ENCODE data around the gene BNIP3.
"Not testable (repeated sequence)": the region's sequence is repeated elsewhere in the genome, so short reads cannot be mapped to it uniquely, and the experiment has no call there.

The BNIP3 gene

GRCh38 chr10:132001238-132001972, 19.7 kb upstream of the BNIP3 start:
- DNase-seq = no peak

GRCh38 chr10:131998845-131999681, 17.3 kb upstream of the BNIP3 start:
- no peak for DNase-seq

GRCh38 chr10:131998050-131998844, 16.5 kb upstream of the BNIP3 start:
- DNase-seq = no peak

GRCh38 chr10:131997366-131998049, 15.8 kb upstream of the BNIP3 start:
- no peak for DNase-seq

DNA sequence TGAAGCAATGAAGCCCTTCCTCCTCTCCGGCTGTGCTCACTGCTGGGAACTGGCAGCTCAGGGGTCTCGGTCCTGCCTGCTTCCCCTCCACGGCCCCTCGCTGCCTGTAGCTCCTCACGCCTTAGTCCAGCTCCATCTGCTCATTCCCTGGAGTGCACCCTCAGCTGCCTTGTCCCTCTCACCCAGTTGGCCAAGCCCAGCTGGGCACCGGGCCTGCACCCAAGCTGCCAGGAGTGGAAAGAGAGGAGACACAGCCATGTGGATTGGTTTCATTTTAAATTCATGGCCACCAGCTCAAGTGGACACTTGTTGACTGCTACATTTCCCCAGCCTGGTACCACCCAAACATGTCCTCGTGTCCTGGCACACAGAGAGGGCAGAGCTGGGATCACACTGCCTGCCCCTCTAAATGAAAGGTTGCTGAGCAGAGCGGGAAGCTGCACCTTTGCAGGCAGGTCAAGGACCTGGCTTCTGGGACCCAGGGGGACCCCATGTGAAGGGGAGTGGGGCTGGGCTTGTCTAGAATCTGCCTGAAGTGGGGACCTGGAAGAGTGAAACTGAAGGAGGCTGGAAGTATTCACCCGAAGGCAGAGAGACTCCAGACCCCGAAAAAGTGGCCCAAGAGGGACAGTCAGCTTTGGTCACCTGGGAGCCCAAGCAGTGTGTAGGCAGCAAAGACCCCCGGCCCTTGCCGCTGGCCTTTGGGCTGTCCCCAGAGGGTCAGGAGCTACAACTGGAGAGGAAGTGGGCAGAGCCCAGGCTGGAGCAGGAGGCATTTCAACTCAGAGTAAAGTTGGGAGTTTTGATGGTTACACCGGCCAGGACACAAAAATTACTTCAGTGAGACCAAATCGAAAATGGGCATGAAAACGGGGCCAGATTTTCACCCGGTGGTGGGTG, 15.0 kb upstream of the BNIP3 start:
- no peak for DNase-seq

GRCh38 chr10:131994435-131994834, 12.7 kb upstream of the BNIP3 start:
- DNase-seq = no peak

DNA sequence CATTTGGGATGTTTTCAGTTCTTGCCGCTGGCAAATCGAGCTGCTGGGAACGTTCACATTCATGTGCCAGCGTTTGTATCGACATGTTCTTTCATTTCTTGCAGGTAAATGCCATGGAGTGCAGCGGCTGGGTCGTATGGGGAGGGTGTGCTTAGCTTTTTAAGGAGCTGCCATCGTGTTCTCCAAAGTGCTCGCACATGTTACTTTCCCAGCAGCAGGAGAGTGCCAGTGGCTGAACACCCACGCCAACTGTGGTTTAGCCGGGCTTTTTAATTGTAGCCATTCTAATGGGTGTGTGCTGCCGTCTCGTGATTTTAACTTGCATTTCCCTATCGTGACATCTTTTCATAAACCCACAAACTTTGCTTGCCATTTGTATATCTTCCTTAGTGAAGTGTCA, 11.6 kb upstream of the BNIP3 start:
- no peak for DNase-seq

GRCh38 chr10:131991726-131992125, 10.0 kb upstream of the BNIP3 start:
- DNase-seq = no peak

DNA sequence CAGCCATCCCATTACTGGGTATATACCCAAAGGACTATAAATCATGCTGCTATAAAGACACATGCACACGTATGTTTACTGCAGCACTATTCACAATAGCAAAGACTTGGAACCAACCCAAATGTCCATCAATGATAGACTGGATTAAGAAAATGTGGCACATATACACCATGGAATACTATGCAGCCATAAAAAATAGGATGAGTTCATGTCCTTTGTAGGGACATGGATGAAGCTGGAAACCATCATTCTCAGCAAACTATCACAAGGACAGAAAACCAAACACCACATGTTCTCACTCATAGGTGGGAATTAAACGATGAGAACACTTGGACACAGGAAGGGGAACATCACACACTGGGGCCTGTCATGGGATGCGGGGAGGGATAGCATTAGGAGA, 6.1 kb upstream of the BNIP3 start:
- DNase-seq = not testable (repeated sequence)

DNA sequence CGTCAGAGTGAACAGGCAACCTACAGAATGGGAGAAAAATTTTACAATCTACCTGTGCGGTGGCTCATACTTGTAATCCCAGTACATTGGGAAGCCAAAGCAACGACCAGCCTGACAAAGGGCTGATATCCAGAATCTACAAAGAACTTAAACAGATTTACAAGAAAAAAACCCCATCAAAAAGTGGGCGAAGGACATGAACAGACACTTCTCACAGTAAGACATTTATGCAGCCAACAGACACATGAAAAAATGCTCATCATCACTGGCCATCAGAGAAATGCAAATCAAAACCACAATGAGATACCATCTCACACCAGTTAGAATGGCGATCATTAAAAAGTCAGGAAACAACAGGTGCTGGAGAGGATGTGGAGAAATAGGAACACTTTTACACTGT, 5.6 kb upstream of the BNIP3 start:
- not testable (repeated sequence) for DNase-seq

DNA sequence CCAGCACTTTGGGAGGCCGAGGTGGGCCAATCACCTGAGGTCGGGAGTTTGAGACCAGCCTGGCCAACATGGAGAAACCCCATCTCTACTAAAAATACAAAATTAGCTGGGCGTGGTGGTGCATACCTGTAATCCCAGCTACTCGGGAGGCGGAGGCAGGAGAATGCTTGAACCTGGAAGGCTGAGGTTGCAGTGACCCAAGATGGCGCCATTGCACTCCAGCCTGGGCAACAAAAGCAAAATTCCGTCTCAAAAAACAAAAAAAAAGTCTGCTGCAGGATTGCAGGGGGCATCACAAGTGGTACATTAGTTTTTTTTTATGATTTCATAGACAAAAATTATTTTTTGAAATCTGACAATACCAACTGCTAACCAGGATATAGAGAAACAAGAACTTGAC, 5.1 kb upstream of the BNIP3 start:
- DNase-seq = not testable (repeated sequence)

DNA sequence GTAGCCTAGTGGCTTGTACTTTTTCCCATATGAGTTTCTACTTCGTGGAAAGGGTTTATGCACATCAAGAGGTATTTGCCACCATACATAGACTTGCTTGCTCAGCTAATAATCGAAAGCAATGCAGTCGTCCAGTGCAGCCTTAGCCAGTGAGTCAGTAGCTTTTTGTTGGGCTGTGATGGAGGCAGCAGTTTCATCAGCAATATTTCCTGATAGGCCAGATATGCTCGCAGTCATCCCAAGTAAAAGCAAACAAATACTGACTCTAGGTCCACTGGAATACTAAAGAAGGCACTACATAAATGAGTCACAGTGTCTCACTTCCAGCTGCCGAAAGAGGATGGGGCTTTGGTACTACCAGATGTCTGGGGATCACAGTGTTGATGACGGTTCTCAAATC, 2.1 kb upstream of the BNIP3 start:
- no peak for DNase-seq

- no peak for DNase-seq
Measured at GRCh38 chr10:131982796-131983195, 1.1 kb upstream of the BNIP3 start.

DNA sequence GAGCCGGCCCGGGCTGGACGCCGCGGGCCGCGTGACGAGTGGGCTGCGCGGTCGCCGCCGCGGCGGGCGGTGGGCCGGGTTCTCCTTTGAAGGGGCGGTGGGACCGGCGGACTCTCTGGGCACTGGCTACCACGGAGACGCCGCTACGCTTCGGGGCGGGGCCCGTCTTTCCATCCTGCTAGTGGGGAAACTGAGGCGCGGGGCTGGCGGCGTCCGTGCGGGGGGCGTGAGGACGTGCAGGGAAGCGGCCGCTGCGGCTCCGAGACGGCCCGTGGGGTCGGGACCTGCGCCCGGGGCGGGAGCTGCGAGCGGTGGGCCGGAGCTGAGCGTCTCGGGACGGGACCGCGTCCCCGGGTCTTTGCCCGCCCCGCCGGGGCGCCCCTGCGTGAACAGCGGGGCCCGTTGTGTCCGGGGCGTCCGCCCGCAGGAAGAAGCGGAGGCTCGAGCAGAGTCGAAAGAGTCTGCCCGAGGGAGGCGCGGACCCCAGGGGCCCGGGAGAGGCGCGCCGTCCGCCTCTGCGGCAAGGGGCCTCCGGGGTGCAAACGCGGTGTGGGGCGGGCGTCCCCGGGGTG, 548 bp upstream of the BNIP3 start:
- DNase-seq = no peak

- no peak for DNase-seq
Measured at GRCh38 chr10:131980761-131981428, 828 bp downstream of the BNIP3 start.

DNA sequence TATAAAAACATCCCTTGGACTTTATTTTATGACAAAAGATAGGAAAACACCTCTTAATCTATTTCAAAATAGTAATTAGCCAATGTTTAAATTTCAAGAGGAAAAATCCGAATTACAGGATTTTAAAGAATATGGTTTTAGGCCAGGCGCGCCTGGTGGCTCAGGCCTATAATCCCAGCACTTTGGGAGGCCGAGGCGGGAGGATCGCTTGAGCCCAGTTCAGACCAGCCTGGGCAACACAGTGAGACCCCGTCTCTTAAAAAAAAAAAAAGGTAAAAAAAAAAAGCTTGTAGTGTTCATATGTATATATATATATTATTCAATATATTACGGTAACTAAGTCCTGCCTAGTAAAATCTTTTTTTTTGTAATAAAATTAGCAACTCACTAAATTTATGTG, 1.4 kb downstream of the BNIP3 start:
- DNase-seq = no peak

DNA sequence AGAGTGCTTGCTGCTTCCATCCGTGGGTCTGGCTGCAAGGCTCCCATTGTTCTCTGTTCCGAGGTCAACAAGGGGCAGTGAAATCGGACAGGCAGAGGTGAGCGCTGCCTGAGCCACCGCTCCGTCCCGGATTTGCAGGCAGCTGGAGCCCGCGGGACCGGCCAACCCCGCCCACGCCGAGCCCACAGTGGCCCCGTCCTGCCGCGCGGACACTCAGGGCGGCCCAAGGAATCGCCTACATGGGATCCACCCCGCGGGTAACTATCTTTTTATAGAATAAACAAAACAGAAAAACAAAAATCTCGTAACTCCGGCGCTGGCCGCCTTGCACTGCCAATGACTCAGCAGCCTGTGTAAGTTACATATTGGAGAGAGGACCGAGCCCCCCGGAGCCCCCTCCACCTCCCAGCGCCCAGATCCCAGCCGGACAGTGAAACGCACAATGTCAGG, 1.9 kb downstream of the BNIP3 start:
- DNase-seq = no peak

GRCh38 chr10:131979336-131979735, 2.4 kb downstream of the BNIP3 start:
- DNase-seq = no peak

DNA sequence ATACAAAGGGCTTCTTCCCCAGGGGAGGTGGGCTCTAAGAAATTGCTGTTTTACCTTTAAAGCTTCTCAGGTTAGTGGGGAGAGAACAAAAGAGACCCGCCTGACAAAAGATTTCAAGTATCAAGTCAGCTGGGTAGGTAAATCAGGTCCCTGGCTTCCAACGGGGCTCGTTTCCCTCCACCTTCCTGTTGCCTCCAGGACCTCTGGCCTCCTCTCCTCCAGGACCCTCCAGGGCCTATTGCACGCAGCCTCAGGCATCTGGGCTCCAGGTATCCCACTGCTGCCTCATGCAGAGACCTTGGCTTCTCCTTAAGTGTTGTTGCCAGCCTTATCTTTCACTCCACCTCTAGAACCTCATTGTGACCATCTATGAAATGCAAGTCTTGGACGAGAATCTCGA, 2.9 kb downstream of the BNIP3 start:
- no peak for DNase-seq

GRCh38 chr10:131978366-131978765, 3.4 kb downstream of the BNIP3 start:
- no peak for DNase-seq
